HL-60 (cell line): Measurements from ENCODE around the gene BRAF.
A peak's percentile ranks its signal among the peaks of the same experiment; 100 is the strongest.

Source experiments
- DNase-seq, 2 experiments: peaks; one replicate each; pipeline ENCODE4 v3.0.0-alpha.2; 2010 to 2020; ENCODE audit warnings: low read depth in 1 of 2, low spot score in 1 of 2
- H3K27ac ChIP-seq: fragments of 250-450 bp; sonication (Bioruptor Pico); replicated peaks from 2 replicates; pipeline ENCODE4 v1.5.1; 2020; ENCODE audit warnings: mild to moderate bottlenecking, moderate library complexity
- H3K27me3 ChIP-seq: fragments of 250-450 bp; sonication (Bioruptor Pico); 2 replicates; pipeline ENCODE4 v1.5.1; 2021; ENCODE audit warnings: mild to moderate bottlenecking, moderate library complexity; ENCODE audit not compliant: insufficient read depth, poor library complexity, severe bottlenecking
- H3K4me3 ChIP-seq: replicated peaks from 2 replicates; pipeline ENCODE4 v1.5.1; 2011; ENCODE audit warnings: mild to moderate bottlenecking, control low read depth, low read length; ENCODE audit not compliant: insufficient read depth
- CTCF ChIP-seq: IDR thresholded peaks from one replicate; pipeline ENCODE4 v1.5.1; 2011; ENCODE audit warnings: low read length, control low read depth, inconsistent platforms; ENCODE audit not compliant: insufficient read depth
- GABPA ChIP-seq: IDR thresholded peaks from 2 replicates; pipeline ENCODE4 v1.6.1; 2012; ENCODE audit warnings: low read depth
- POLR2AphosphoS5 ChIP-seq: IDR thresholded peaks from 2 replicates; pipeline ENCODE4 v1.6.1; 2012; ENCODE audit warnings: low read depth
- REST ChIP-seq: IDR thresholded peaks from 2 replicates; pipeline ENCODE4 v1.6.1; 2012; ENCODE audit warnings: low read depth; ENCODE audit not compliant: insufficient replicate concordance
- SPI1 ChIP-seq: IDR thresholded peaks from 2 replicates; pipeline ENCODE4 v1.6.1; 2012; ENCODE audit warnings: low read depth, mild to moderate bottlenecking, borderline replicate concordance
- long read RNA-seq: library from polyadenylated mRNA; unstranded; transcript quantifications from one replicate; pipeline ENCODE4 v2.0.0, GENCODE V29; 2020

Gene BRAF
- long read RNA-seq, full-length matches to known transcripts, result 6 of 16 reads
- long read RNA-seq, partial matches to known transcripts, result 4 of 16 reads
- long read RNA-seq, other reads (novel, unspliced or antisense), result 6 of 16 reads

GRCh38 chr7:140924821-140925421 lies at the start of gene BRAF:
BRAF (minus strand) TSS chr7:140924929; CDS start chr7:140924703, 226 bp downstream.
- Histone ChIP-seq H3K4me3 (peak within 1 kb of the TSS; percentile 74), H3K27ac (peak within 1 kb of the TSS; percentile 85), H3K27me3 (no peaks in the 10 kb centered on the region)
- TF ChIP-seq POLR2AphosphoS5 (peak; percentile 76), REST (no peak)
- DNase-seq, result peak; percentile 86 to 87

- TF ChIP-seq GABPA (no peak), POLR2AphosphoS5 (no peak), SPI1 (no peak), CTCF (no peak)
- no peak overlapping the region for H3K27ac ChIP-seq
- no peak overlapping the region for H3K4me3 ChIP-seq
- no peaks in the 10 kb centered on the region for H3K27me3 ChIP-seq
- DNase-seq, result no peak
Observed at GRCh38 chr7:140972876-140973829, 48.4 kb upstream of the BRAF start.

GRCh38 chr7:140972344-140972743 lies 47.6 kb upstream of the BRAF start:
- no peak for DNase-seq
- TF ChIP-seq POLR2AphosphoS5, result no peak
- no peak for TF ChIP-seq SPI1
- no peak for TF ChIP-seq CTCF
- TF ChIP-seq REST, result no peak
- TF ChIP-seq GABPA, result no peak
- Histone ChIP-seq H3K27me3 (no peaks in the 10 kb centered on the region), H3K27ac (no peak overlapping the region), H3K4me3 (no peak overlapping the region)

GRCh38 chr7:140967438-140967837 lies 42.7 kb upstream of the BRAF start:
- Histone ChIP-seq H3K4me3 (no peak overlapping the region), H3K27me3 (no peaks in the 10 kb centered on the region), H3K27ac (no peak overlapping the region)
- DNase-seq, result no peak
- TF ChIP-seq SPI1, result no peak
- no peak for TF ChIP-seq GABPA
- TF ChIP-seq POLR2AphosphoS5, result no peak
- no peak for TF ChIP-seq CTCF
